NCI-H446 treated with DMSO at 0.1 percent for 48 hours (cell line): Measurements from ENCODE around the gene ORC4.

Experiments used
- DNase-seq: peaks from one replicate; lab custom pipeline; 2025; lab: John Stamatoyannopoulos, UW

ORC4 gene

GRCh38 chr2:147927053-147927588 is 93.4 kb downstream of the ORC4 start:
- DNase-seq: no peak

- DNase-seq: no peak
Measured at GRCh38 chr2:147925886-147926285, 94.7 kb downstream of the ORC4 start.

GRCh38 chr2:147924647-147925046 is 95.9 kb downstream of the ORC4 start:
- DNase-seq: no peak

- peak; percentile 57 for DNase-seq
Measured at GRCh38 chr2:147923846-147924245, 96.7 kb downstream of the ORC4 start.

GRCh38 chr2:147917161-147917560 is 103.4 kb downstream of the ORC4 start:
- no peak for DNase-seq

- DNase-seq: no peak
Measured at GRCh38 chr2:147916723-147917122, 103.8 kb downstream of the ORC4 start.

- no peak for DNase-seq
Measured at GRCh38 chr2:147916067-147916466, 104.5 kb downstream of the ORC4 start.

- no peak for DNase-seq
Measured at GRCh38 chr2:147913701-147914480, 106.6 kb downstream of the ORC4 start.

GRCh38 chr2:147910990-147911473 is 109.5 kb downstream of the ORC4 start:
- peak; percentile 42 for DNase-seq

GRCh38 chr2:147909178-147909577 is 111.4 kb downstream of the ORC4 start:
- DNase-seq: no peak

GRCh38 chr2:147904051-147904450 is 116.5 kb downstream of the ORC4 start:
- DNase-seq: no peak

GRCh38 chr2:147888680-147889079 is 131.9 kb downstream of the ORC4 start:
- DNase-seq: no peak

- no peak for DNase-seq
Measured at GRCh38 chr2:147886136-147886535, 134.4 kb downstream of the ORC4 start.

GRCh38 chr2:147884830-147885229 is 135.7 kb downstream of the ORC4 start:
- DNase-seq: no peak

GRCh38 chr2:147882631-147883030 is 137.9 kb downstream of the ORC4 start:
- DNase-seq: no peak
